HG02973 (cell line): ENCODE data around the gene ABCA1.
"Not testable (repeated sequence)": the region's sequence is repeated elsewhere in the genome, so short reads cannot be mapped to it uniquely, and the experiment has no call there.

Experiments
- ATAC-seq: cut with Tn5 transposase; IDR thresholded peaks from one replicate; pipeline ENCODE4 v1.9.1; 2021; ENCODE audit warnings: moderate library complexity; ENCODE audit not compliant: unreplicated experiment

The ABCA1 gene

GRCh38 chr9:104907278-104907951 is 20.5 kb downstream of the ABCA1 start:
- no peak for ATAC-seq

- ATAC-seq: no peak
Measured at GRCh38 chr9:104906441-104907277, 21.3 kb downstream of the ABCA1 start.

GRCh38 chr9:104905931-104906330 is 22.0 kb downstream of the ABCA1 start:
- no peak for ATAC-seq

- ATAC-seq: no peak
Measured at GRCh38 chr9:104905153-104905901, 22.6 kb downstream of the ABCA1 start.

- no peak for ATAC-seq
Measured at GRCh38 chr9:104903609-104904008, 24.3 kb downstream of the ABCA1 start.

GRCh38 chr9:104900871-104901270 is 27.1 kb downstream of the ABCA1 start:
- no peak for ATAC-seq

GRCh38 chr9:104900324-104900723 is 27.6 kb downstream of the ABCA1 start:
- ATAC-seq: no peak

GRCh38 chr9:104899759-104900247 is 28.2 kb downstream of the ABCA1 start:
- ATAC-seq: no peak

GRCh38 chr9:104898376-104898775 is 29.6 kb downstream of the ABCA1 start:
- not testable (repeated sequence) for ATAC-seq

- ATAC-seq: no peak
Measured at GRCh38 chr9:104896131-104896530, 31.8 kb downstream of the ABCA1 start.

GRCh38 chr9:104895572-104895971 is 32.4 kb downstream of the ABCA1 start:
- no peak for ATAC-seq

- ATAC-seq: no peak
Measured at GRCh38 chr9:104892701-104893100, 35.3 kb downstream of the ABCA1 start.

- no peak for ATAC-seq
Measured at GRCh38 chr9:104890433-104890770, 37.6 kb downstream of the ABCA1 start.

- no peak for ATAC-seq
Measured at GRCh38 chr9:104885818-104886709, 41.9 kb downstream of the ABCA1 start.

- no peak for ATAC-seq
Measured at GRCh38 chr9:104883169-104883568, 44.8 kb downstream of the ABCA1 start.

GRCh38 chr9:104882566-104882965 is 45.4 kb downstream of the ABCA1 start:
- no peak for ATAC-seq

- ATAC-seq: no peak
Measured at GRCh38 chr9:104882086-104882485, 45.9 kb downstream of the ABCA1 start.

GRCh38 chr9:104879555-104880309 is 48.2 kb downstream of the ABCA1 start:
- no peak for ATAC-seq

- no peak for ATAC-seq
Measured at GRCh38 chr9:104876587-104876986, 51.4 kb downstream of the ABCA1 start.

GRCh38 chr9:104875897-104876296 is 52.1 kb downstream of the ABCA1 start:
- no peak for ATAC-seq
